Measurements from ENCODE around the gene FMO2. TPM values are rescaled to one million over a fixed set of nuclear protein-coding genes. Genes with fewer than 3 reads are reported as not detected.
A peak's percentile ranks its signal among the peaks of the same experiment; 100 is the strongest.

Gene FMO2
- total RNA-seq, 3 donors from 2014 or later, result 79.5 to 141 (median 132) TPM

DNA sequence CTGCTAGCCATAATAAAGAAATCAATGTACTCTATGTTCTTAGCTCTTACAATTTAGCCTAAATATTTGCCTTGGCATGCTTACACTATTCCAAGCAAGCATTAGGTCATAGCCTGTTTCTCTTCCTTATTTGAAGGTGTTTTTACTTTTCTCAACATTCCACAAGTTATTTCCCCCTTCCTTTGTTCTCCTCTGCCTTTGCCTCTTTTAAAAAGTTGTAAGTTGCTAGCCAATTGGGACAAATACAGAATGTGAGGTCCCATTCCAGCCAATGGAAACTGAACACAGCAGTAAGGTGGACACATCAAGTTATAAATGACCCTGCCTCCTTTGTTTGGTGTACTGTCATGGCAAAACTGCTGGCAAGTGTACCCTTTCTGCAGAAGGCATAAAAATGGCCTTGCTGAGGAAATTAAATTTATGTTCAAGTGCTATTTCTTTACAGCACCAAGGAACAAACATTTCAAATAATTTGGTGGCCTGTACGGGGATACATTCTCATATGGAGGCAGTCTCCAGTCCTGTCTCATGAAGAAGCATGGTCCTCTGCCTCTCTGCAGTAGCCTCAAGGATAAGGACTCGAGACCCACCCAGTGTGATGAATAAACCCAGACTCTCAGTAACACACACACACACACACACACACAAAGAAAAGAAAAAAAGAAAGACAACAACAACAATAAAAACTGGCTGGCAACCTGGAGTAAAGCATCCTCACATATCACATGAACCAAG is 34.4 kb downstream of the FMO2 start:
- H3K4me1 ChIP-seq, result peaks cover 7 to 43% of the 10 kb centered on the region in 2 donors
- TF ChIP-seq POLR2AphosphoS5 (IDR thresholded peaks at IDR 0.05) (no peak), POLR2A (IDR thresholded peaks at IDR 0.05) (no peak)
- TF ChIP-seq, protein P1, sequence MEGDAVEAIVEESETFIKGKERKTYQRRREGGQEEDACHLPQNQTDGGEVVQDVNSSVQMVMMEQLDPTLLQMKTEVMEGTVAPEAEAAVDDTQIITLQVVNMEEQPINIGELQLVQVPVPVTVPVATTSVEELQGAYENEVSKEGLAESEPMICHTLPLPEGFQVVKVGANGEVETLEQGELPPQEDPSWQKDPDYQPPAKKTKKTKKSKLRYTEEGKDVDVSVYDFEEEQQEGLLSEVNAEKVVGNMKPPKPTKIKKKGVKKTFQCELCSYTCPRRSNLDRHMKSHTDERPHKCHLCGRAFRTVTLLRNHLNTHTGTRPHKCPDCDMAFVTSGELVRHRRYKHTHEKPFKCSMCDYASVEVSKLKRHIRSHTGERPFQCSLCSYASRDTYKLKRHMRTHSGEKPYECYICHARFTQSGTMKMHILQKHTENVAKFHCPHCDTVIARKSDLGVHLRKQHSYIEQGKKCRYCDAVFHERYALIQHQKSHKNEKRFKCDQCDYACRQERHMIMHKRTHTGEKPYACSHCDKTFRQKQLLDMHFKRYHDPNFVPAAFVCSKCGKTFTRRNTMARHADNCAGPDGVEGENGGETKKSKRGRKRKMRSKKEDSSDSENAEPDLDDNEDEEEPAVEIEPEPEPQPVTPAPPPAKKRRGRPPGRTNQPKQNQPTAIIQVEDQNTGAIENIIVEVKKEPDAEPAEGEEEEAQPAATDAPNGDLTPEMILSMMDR (IDR thresholded peaks at IDR 0.05), result no peak
- H3K27me3 ChIP-seq, result no peaks in the 10 kb centered on the region
- peak overlapping the region; percentile 91 to 92 for H3K27ac ChIP-seq
- no peaks in the 10 kb centered on the region for H3K36me3 ChIP-seq
- H3K9me3 ChIP-seq, result no peaks in the 10 kb centered on the region
- H3K4me3 ChIP-seq, result no peak overlapping the region
- DNase-seq (ENCODE audit: low spot score in 2 of 2), result peak in 1 of 2 donors; percentile 58
- intact Hi-C loops (cut with DNase I; ENCODE audit: low total_unique reads), result loop anchor here (10.0 kb wide), 1 partner anchor 135 kb away; no protein-coding TSS in a partner anchor

DNA sequence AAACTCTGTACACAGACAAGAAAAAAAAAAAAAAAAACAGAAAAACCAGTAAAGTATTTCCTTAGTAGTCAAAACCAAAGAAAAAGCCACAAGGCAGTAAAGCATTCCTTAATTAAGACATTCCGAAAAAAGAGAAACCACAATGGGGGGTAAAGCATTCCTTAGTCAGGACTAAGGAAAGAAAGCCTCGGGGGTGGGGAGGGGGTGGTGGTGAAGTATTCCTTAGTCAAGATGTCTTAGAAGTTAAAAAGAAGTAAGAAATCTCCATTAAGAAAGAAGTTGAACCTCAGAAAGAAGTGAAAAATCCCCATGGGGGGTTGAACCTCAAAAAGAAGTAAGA is 35.0 kb downstream of the FMO2 start:
- H3K9me3 ChIP-seq, result no peaks in the 10 kb centered on the region
- intact Hi-C loops (cut with DNase I; ENCODE audit: low total_unique reads), result loop anchor here (10.0 kb wide), 1 partner anchor 135 kb away; no protein-coding TSS in a partner anchor
- H3K27ac ChIP-seq, result peak overlapping the region; percentile 92
- peak overlapping the region in 1 of 3 donors; percentile 19 for H3K4me3 ChIP-seq
- no peaks in the 10 kb centered on the region for H3K36me3 ChIP-seq
- peak in 1 of 2 donors; percentile 58 for DNase-seq (ENCODE audit: low spot score in 2 of 2)
- peaks cover 7 to 43% of the 10 kb centered on the region in 2 donors for H3K4me1 ChIP-seq
- TF ChIP-seq, protein P1 (IDR thresholded peaks at IDR 0.05), result no peak
- TF ChIP-seq POLR2A (IDR thresholded peaks at IDR 0.05) (no peak), POLR2AphosphoS5 (IDR thresholded peaks at IDR 0.05) (no peak)
- H3K27me3 ChIP-seq, result no peaks in the 10 kb centered on the region

DNA sequence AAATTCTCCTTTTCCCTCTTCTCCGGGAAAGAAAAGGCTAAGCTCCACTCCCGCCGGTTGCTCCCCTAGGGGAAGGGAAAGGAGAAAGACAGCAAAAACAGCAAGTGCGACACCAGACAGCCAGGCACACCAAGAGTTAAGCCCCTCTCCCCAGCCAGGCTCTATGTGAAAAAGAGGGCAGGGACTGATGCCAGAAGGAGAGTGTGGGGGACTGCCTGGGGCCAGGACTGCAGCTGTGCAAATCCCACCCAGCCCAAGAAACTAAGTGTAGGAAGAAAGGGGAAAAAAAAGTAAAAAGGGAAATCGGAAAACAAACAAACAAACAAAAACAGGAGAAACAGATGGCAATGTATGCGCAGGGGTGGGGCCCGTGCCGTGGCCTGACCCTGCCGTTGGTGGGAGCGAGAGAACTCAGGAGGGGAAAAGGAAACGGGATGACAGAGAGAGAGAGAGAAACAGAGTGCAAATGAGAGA is 35.5 kb downstream of the FMO2 start:
- Histone ChIP-seq H3K27me3 (no peaks in the 10 kb centered on the region), H3K36me3 (no peaks in the 10 kb centered on the region), H3K4me3 (peak overlapping the region in 2 of 3 donors; percentile 19 to 51), H3K9me3 (no peaks in the 10 kb centered on the region), H3K27ac (peak overlapping the region; percentile 92), H3K4me1 (peaks cover 7 to 43% of the 10 kb centered on the region in 2 donors)
- intact Hi-C loops (cut with DNase I; ENCODE audit: low total_unique reads), result loop anchor here (10.0 kb wide), 1 partner anchor 136 kb away; no protein-coding TSS in a partner anchor
- peak in 1 of 3 donors; percentile 28 for TF ChIP-seq POLR2AphosphoS5 (IDR thresholded peaks at IDR 0.05)
- TF ChIP-seq, protein P1 (IDR thresholded peaks at IDR 0.05), result no peak
- TF ChIP-seq POLR2A (IDR thresholded peaks at IDR 0.05), result no peak
- no peak for DNase-seq (ENCODE audit: low spot score in 2 of 2)

DNA sequence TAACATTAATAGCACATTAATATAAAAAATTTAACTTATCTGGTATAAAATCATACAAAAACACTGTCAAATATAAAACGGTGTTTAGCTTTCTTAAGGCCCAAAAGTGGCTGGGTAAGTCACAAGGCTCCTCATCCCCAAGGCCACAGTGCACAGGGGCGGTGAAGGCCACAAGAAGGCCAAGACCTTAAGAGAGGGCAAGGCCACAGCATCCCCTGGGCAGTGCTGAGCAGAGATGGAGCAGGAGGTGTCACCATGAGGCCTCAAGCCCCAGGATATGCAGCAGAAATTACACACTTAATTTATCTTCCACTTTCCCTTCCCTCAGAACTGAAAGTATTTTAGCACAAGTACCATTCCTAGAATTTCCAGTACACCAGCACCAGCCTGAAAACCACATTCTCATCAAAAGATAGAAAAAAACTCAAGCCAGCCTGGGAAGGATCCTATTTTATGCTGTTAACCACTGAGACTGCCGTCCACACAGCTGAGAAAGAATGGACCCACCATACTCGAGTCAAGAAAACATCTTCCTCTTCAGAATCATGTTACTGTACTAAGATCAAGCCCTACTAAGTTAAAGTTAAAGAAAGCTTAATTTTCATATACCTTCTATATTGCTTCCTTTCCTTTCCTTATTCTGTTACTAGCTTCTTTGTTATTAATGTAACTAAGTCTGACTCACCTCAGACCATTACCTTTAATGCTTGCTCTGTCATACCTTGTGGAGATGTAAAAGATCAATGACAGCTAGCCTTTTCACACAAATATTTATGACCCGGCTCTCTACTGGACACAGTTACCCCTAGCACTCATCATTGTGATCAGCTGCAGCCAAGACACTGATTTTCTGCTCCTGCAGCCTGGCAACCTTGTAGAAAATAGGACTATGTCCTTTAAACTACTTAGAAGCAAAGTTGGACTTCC is 36.8 kb downstream of the FMO2 start:
- intact Hi-C loops (cut with DNase I; ENCODE audit: low total_unique reads), result loop anchor here (10.0 kb wide), 1 partner anchor 137 kb away; no protein-coding TSS in a partner anchor
- no peak for DNase-seq (ENCODE audit: low spot score in 2 of 2)
- no peaks in the 10 kb centered on the region for H3K27me3 ChIP-seq
- H3K27ac ChIP-seq, result peak overlapping the region; percentile 92 to 93
- peaks cover 7 to 43% of the 10 kb centered on the region in 2 donors for H3K4me1 ChIP-seq
- H3K36me3 ChIP-seq, result no peaks in the 10 kb centered on the region
- no peaks in the 10 kb centered on the region for H3K9me3 ChIP-seq
- H3K4me3 ChIP-seq, result peak overlapping the region in 1 of 3 donors; percentile 21
- TF ChIP-seq POLR2AphosphoS5 (IDR thresholded peaks at IDR 0.05), result no peak
- no peak for TF ChIP-seq POLR2A (IDR thresholded peaks at IDR 0.05)
- TF ChIP-seq, protein P1 (IDR thresholded peaks at IDR 0.05), result no peak
